Measurements from ENCODE around the gene ROBO1. TPM values are rescaled to one million over a fixed set of nuclear protein-coding genes. Genes with fewer than 3 reads are reported as not detected.

ROBO1 gene
- total and polyA plus RNA-seq, 2 of the 8 experiments (the other 6 are each of a cell fraction or from before 2014, with no cell fraction given): 51.4 to 91.0 TPM

GRCh38 chr3:78831446-78831972, 936.3 kb downstream of the ROBO1 start:
- CTCF ChIA-PET (ENCODE audit: partially characterized antibody): no interaction called here

More at GRCh38 chr3:78831446-78831972, 936.3 kb downstream of the ROBO1 start:
- no peak overlapping the region for H3K4me3 ChIP-seq (ENCODE audit: extremely low read depth in 1 of 4, insufficient read depth in 2 of 4, low read depth in 3 of 4, low read length in 4 of 4)
- H2BK5ac ChIP-seq (ENCODE audit: low read depth, low read length): no peak overlapping the region
- H2BK12ac ChIP-seq (ENCODE audit: low read depth, low read length): no peak overlapping the region
- 88% methylated on average over 1 of the region's 1 CpG; no CpG with 5 or more reads in 1 of the 2 experiments for WGBS, 2 experiments (ENCODE audit: extremely low coverage in 1 of 2, insufficient coverage in 1 of 2, insufficient read length in 1 of 2, insufficient replicate concordance in 2 of 2, low coverage in 1 of 2, low lambda C conversion rate in 2 of 2, missing lambda C conversion rate in 1 of 2)
- no peak overlapping the region for H2AFZ ChIP-seq (ENCODE audit: low read length)
- no peaks in the 10 kb centered on the region for H3K36me3 ChIP-seq (ENCODE audit: control insufficient read depth in 2 of 4, insufficient read depth in 4 of 4, low read length in 3 of 4)
- FAIRE-seq (no peak), DNase-seq (ENCODE audit: low read depth in 1 of 2, low spot score in 2 of 2) (no peak)
- H2BK15ac ChIP-seq (ENCODE audit: low read length): no peak overlapping the region
- TF ChIP-seq SAP30 (IDR thresholded peaks at IDR 0.05; ENCODE audit: insufficient read depth, insufficient replicate concordance, low read length) (no peak), MAX (IDR thresholded peaks at IDR 0.05) (no peak), HDAC2 (IDR thresholded peaks at IDR 0.05; ENCODE audit: borderline replicate concordance in 1 of 2, low read depth in 2 of 2, low read length in 2 of 2) (no peak), RFX5 (IDR thresholded peaks at IDR 0.05; ENCODE audit: borderline replicate concordance, low read depth, low read length) (no peak), HDAC6 (IDR thresholded peaks at IDR 0.05; ENCODE audit: low read depth, low read length) (no peak), GABPA (IDR thresholded peaks at IDR 0.05; ENCODE audit: borderline replicate concordance, insufficient read depth, low read length) (no peak), BRCA1 (IDR thresholded peaks at IDR 0.05; ENCODE audit: low read depth, low read length) (no peak), SUZ12 (IDR thresholded peaks at IDR 0.05; ENCODE audit: low read length) (no peak), ASH2L (IDR thresholded peaks at IDR 0.05; ENCODE audit: low read length) (no peak)
- H4K8ac ChIP-seq (ENCODE audit: extremely low read depth, insufficient read depth, low read length): no peak overlapping the region
- no peaks in the 10 kb centered on the region for H3K79me1 ChIP-seq (ENCODE audit: low read depth, low read length)
- no peak overlapping the region for H3K18ac ChIP-seq (ENCODE audit: extremely low read depth, low read length)
- H3K23ac ChIP-seq (ENCODE audit: insufficient read length): no peak overlapping the region
- H3K56ac ChIP-seq (replicated peaks; ENCODE audit: insufficient read length, low read depth, low read length): no peak overlapping the region
- H4K20me1 ChIP-seq (replicated peaks in 1 of 2; ENCODE audit: control insufficient read depth in 1 of 2, insufficient read depth in 2 of 2, low read length in 2 of 2): no peaks in the 10 kb centered on the region
- H2BK20ac ChIP-seq (ENCODE audit: low read length): no peak overlapping the region
- no peaks in the 10 kb centered on the region for H3K23me2 ChIP-seq (ENCODE audit: low read depth, low read length)
- H3K9me3 ChIP-seq (ENCODE audit: insufficient read depth in 2 of 2, low read depth in 1 of 2, low read length in 1 of 2): no peaks in the 10 kb centered on the region
- no peaks in the 10 kb centered on the region for H3K27me3 ChIP-seq (replicated peaks in 1 of 4; ENCODE audit: control insufficient read depth in 3 of 4, extremely low read depth in 1 of 4, insufficient read depth in 3 of 4, low read length in 3 of 4)
- no peak overlapping the region for H4K91ac ChIP-seq (replicated peaks; ENCODE audit: insufficient read length, low read length)
- H3K4me1 ChIP-seq (replicated peaks in 1 of 4; ENCODE audit: control insufficient read depth in 3 of 4, insufficient read depth in 4 of 4, low read length in 3 of 4): no peaks in the 10 kb centered on the region
- H3K79me2 ChIP-seq (ENCODE audit: control insufficient read depth in 1 of 2, insufficient read depth in 2 of 2, low read length in 2 of 2): peaks cover 0 to 12% of the 10 kb centered on the region in 2 experiments; a peak in 1 of 4 replicates
- no peak overlapping the region for H2BK120ac ChIP-seq (replicated peaks; ENCODE audit: low read depth, low read length)
- no peak overlapping the region for H3K27ac ChIP-seq (ENCODE audit: low read depth, low read length)
- H2AK5ac ChIP-seq (ENCODE audit: low read depth, low read length): no peak overlapping the region
- no peak overlapping the region for H3K4ac ChIP-seq (replicated peaks; ENCODE audit: insufficient read length, low read depth, low read length)
- H3K14ac ChIP-seq (ENCODE audit: insufficient read length): no peak overlapping the region
- no peak overlapping the region for H3K4me2 ChIP-seq (ENCODE audit: insufficient read depth in 1 of 2, low read depth in 2 of 2, low read length in 2 of 2)
- no peak overlapping the region for H3K9ac ChIP-seq (replicated peaks in 1 of 4; ENCODE audit: extremely low read depth in 1 of 4, low read depth in 3 of 4, low read length in 3 of 4)
- H4K5ac ChIP-seq (ENCODE audit: insufficient read length, low read depth, low read length): no peak overlapping the region
- POLR2A ChIA-PET (ENCODE audit: partially characterized antibody): no interaction called here
